Medulla oblongata (tissue), 1 donor: ENCODE data around the gene ZFYVE9.
A peak's percentile ranks its signal among the peaks of the same experiment; 100 is the strongest.

Experiments used
- DNase-seq: peaks from one replicate; pipeline ENCODE4 v3.0.0-alpha.2; 2015; ENCODE audit errors: extremely low spot score

Gene ZFYVE9

DNA sequence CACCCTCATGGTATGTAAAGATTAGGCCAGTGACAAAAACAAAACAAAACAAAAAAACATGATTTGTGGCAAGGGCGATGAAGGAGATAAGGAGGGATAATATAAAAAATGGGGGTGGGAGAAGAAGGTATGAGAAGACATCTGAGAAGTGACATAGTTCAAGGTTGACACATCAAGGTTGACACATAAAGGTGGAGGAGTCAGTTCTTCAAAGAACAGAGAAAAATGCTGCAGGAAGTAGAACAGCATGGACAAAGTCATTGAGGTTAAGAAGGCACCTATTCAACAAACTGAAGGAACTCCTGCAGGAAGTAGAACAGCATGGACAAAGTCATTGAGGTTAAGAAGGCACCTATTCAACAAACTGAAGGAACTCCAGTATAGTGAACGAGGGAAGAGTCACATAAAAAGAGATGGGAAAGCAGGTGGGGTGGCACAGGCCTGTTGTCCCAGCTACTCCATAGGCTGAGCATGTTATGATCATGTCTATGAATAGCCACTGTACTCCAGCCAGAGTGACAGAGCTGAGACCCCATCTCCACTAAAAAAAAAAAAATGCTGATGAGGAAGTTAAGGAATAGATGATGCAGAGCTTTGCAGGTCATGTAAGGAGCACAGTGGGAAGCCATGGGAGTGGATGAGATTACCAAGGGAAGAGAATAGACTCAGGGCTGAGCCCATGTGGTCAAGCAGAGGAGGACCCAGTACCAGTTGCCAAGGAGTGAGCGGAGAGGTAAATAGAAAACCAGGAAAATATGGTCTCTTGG is 101.5 kb downstream of the ZFYVE9 start:
- DNase-seq: no peak

DNA sequence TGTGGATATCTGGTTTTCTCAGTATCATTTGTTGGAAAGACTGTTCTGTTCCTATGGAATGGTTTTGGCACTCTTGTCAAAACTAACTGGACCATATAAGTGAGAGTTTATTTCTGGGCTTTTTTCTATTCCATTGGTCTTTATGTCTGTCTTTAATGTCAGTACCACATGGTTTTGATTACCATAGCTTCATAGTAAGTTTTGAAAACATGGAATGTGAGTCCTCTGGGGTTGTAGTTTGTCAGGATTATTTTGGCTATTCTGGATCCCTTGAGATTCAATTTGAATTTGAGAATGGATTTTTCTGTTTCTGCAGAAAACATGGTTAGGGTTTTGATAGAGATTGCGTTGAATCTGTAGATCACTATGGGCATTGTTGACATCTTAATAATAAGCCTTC is 107.9 kb downstream of the ZFYVE9 start:
- DNase-seq: no peak

DNA sequence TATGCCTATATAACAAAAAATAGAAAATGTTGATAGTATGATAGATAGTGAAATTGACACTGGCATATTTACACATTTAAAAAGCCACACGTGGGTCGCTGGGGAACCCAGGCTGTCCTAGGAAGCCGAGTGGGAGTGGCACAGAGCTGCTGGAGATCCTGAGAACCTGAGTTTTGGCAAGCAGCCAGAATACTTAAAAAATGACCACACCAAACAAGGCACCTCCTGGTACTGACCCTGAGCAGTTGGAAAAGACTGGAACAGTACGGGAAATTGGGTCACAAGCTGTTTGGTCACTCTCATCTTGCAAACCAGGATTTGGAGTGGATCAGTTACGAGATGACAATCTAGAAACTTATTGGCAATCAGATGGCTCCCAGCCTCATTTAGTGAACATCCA is 111.5 kb downstream of the ZFYVE9 start:
- no peak for DNase-seq

DNA sequence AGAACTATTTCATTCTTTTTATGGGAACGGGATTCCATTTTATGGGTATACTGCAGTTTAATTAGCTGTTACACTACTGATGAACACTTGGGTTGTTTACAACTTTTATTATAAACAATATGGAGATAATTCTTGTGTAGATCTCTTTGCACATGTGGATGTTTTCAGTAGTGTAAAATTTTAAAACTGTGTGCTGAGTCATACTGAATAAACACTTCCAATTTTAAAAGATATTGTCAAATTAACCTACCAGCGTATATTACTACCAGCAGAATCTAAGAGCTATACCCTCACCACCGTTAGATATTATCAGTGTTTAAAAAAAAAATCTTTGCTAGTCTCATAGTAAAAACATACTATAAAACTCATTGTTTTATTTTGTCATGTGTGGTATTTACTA is 118.0 kb downstream of the ZFYVE9 start:
- DNase-seq: no peak

DNA sequence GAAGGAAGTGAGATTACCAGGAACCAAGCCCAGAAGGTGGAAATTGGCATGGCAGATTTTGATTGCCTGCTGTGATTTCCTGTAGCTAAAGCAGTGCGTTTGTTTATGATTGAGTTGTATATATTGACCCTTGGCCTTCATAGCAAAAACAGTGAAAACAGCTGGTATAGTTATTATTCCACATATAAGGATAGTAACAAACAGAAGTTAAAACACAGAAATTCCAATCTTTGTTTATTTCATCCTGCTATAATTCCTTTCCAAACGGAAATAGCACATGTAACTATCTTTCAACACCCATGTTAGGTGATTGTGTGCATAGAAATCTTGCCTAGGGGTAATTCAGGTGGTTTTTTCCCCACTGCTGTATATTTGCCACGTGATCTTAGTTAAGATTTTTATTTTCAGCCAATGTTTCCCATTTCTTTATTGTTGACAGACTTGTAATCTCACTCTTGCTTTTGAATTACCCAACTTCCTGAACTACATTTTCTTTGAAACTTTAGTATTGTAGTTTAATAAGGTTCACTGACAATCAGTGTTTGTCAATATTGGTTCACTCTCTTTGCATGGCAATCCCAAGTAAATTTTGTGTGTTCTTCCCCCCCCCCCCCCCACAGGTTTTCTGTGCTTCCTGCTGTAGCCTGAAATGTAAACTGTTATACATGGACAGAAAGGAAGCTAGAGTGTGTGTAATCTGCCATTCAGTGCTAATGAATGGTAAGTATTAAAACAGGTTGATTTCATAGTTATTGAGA is 121.4 kb downstream of the ZFYVE9 start:
- DNase-seq: no peak

DNA sequence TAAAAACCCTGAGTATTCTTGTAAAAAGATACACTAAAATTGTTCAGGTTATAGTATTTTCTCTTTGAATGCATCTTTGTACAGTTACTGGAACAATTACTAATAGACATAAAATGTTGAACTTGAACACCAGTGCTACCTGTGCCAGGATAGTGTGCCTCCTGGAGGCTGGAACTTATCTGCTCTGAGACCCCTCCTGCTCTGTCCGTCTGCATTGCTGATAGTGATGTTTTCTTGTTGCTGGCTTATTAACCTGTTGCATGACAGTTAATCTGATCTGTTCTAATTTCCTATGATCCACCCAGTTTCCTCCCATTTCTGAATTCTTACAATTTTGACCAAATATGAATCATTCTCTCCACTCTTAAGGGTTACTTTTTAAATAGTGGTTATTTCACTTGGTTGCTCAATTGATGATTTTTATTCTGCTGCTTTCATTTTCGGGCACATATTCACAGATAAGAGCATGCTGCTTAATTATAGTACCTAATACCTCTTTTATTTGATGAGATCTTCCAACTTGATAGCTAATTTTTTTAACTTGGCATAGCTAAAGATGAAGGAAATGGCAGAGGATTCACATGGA is 122.7 kb downstream of the ZFYVE9 start:
- DNase-seq: no peak

DNA sequence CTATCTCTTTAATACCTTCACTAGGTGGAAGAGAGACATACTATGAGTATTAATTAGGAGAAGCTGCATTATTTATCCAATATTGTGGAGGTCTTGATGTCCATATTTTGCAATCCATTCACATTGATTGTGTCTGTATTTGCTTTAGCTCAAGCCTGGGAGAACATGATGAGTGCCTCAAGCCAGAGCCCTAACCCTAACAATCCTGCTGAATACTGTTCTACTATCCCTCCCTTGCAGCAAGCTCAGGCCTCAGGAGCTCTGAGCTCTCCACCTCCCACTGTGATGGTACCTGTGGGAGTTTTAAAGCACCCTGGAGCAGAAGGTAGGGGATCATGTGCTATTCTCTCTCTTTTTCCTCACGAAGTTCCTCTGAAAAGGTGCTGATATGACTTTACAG is 124.6 kb downstream of the ZFYVE9 start:
- no peak for DNase-seq

DNA sequence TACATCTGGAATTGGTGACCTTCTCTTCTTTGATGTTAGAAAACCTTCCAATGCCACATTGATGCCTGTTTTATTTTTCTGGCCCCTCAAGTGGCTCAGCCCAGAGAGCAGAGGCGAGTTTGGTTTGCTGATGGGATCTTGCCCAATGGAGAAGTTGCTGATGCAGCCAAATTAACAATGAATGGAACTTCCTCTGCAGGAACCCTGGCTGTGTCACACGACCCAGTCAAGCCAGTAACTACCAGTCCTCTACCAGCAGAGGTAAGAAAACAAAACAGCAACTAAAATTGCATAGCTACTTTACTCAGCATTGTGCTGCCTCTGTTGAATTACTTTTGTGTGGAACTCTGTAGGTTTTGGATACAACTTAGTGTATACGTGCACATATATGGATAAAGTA is 126.5 kb downstream of the ZFYVE9 start:
- DNase-seq: peak; percentile 49

DNA sequence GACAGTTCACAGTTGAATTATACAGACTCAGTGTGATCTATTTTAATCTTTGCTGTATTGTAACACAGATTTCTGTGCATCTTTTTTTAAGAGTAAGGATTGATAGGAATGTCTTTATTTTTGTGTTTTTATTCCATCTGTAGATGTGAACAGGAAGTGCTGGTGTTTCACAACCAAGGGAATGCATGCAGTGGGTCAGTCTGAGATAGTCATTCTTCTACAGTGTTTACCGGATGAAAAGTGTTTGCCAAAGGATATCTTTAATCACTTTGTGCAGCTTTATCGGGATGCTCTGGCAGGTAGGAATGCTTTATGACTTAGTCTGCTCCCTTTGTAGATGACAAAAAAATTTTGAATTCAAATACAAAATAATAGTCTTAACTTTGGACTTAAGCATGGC is 139.6 kb downstream of the ZFYVE9 start:
- DNase-seq: no peak

DNA sequence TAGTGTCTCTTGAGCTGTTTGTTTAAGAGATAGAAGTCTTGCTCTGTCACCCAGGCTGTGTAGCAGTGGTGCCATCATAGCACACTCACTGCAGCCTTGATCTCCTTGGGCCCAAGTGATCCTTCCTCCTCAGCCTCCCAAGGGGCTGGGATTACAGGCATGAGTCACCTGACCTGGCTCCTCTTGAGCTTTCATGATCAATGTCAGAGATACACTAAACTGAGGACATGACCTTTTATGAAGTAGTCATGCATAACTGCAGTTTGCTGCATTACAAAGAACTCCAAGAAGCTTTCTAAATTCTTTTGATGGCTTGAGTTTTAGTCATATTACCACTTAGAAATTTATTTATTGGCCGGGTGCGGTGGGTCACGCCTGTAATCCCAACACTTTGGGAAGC is 146.4 kb downstream of the ZFYVE9 start:
- no peak for DNase-seq

DNA sequence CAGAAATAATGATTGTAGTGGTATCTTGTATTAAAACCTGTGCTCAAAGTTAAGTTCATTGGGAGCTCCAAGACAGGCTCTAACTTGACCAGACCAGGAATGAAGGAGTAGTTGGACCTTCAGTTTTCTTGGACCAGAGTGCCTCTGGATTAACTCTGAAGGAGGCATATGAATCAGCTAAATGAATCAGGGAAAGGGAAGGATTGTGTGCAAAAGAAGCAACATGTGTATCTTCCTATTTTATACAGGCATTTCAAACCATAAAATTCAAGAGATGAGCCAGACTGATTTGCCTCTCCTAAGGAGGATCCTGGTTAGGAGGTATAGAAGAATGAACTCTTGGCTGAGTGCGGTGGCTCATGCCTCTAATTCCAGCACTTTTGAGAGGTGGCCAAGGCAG is 152.7 kb downstream of the ZFYVE9 start:
- DNase-seq: no peak

DNA sequence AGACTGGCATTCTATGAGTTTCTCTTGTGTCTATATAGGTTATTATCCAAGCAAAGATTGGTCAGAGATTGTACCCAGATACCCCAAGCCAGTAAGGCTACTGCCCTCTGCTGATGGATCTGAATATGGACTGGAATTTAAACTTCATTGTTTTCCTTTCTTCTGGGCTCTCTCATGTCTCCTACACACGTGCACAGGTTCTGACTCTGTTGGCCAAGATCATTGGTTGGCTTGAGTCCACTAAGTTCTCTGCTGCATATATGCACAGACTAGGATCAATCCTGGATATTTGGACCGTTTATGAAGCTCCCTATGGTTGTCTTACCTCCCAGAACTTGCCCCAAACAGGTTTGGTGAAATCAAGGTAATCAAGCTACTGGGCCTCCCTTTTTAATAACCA is 154.5 kb downstream of the ZFYVE9 start:
- DNase-seq: peak; percentile 54

DNA sequence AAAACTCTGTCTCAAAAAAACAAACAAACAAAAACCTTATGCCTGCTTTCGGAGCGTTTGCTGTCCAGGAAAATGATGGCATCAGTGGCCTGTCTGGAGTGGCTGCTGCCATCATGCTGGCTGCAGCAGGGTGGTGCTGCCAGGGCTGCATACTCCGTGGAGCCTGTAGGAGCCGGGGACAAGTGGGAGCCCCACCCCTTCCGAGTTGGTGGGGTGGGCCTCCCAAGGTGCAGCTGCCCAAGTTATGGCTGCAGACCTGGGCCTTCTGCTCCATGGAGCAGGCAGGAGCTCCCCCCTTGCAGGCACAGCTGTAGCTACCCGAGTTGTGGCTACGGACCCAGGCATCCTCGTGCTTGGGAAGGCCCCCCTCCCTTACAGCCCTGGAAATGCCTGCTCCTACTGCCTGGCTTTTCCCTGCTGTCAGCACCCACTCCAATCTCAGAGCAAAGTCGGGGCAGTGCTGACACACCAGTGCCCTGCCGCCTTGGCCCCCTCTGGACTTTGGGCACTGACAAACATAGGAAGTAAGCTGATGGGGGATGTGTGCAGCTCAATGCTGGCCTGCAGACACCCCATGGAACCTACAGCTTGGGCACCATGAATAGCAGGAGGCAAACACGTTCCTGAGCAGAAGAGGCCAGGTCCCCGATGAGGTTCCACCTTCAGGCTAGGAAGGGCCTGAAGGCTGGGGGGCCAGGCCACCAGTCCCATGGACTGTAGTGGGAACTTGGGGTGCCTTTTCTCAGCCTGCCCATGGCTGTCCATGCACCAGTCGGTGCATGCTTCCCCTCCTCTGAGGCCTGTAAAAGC is 163.7 kb downstream of the ZFYVE9 start:
- DNase-seq: no peak

DNA sequence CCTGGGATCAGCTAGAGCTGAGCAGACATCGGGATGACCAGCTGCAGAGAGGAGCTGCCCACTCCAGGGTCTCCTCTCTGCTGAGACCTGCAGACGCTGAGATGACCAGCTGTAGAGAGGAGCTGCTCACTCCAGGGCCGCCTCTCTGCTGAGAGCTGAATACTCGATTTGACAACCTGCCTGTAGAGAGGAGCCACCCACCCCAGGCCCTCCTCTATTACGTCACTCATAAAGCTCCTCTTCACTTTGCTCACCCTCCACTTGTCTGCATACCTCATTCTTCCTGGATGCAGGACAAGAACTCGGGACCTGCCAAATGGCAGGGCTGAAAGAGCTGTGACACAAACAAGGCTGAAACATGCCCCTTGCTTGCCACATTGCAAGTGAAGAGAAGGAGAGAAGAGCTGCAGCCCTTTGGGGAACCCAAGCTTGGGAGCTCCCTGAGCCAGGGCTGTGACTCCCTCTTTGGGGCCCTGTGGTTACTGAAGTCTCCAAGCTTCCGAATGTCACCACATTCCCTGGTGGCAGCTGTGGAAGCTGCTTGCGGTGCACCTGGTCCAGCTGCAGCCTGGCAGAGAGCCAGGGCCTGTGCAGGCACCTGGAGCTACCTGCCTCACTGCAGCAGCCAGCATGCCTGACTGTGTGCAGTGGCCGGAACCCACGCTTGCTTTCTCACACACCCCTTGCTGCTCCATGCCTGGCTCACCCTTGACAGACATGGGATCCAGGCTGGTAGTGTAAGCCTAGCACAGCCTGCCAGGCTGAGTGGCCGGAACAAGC is 164.5 kb downstream of the ZFYVE9 start:
- no peak for DNase-seq

DNA sequence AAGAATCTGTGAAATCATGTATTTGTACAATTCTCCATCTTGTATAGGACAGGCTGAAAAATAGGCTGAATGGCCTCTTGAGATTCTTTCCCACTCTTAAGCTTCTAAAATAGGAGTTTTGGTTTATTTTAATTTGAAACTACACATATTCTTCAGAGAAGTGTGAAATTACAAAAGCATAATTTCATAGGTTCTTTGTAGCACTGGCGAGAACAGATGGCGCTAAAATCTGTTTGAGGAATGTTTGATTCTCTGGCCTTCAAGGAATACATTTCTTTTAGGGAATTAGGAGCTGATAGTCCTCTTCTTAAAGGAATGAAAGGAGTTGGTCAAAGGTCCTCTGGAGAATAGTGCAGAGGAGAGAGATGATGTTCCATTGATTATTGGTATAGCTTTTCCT is 179.2 kb downstream of the ZFYVE9 start:
- no peak for DNase-seq

DNA sequence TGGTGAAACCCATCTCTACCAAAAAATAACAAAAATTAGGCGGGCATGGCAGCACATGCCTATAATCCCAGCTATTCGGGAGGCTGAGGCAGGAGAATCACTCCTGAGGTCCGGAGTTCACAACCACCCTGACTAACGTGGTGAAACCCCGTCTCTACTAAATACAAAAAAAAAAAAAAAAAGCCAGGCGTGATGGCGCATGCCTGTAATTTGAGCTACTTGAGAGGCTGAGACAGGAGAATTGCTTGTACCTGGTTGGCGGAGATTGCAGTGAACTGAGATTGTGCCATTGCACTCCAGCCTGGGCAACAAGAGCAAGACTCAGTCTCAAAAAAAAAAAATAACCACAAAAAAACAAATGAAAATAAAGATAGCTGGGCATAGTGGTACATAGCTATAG is 181.8 kb downstream of the ZFYVE9 start:
- no peak for DNase-seq

DNA sequence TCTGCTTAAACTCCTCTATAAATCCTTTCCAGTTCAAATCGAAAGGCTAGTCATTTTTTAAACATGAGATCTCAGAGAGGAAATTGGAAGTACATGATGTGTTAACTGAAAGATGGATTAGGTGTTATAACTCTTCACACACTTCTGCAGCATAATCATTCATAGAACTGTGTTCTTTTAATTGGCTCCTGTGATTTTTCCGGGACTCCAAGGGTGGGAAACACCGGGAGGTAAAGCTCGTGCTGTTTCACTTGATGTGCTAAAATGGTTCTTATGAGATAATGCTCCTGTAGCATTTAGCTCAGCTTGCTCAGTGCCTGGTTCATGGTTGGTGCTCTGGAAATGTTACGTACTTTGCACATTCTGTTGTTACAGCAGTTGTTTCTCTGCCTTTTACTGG is 183.9 kb downstream of the ZFYVE9 start:
- DNase-seq: no peak

DNA sequence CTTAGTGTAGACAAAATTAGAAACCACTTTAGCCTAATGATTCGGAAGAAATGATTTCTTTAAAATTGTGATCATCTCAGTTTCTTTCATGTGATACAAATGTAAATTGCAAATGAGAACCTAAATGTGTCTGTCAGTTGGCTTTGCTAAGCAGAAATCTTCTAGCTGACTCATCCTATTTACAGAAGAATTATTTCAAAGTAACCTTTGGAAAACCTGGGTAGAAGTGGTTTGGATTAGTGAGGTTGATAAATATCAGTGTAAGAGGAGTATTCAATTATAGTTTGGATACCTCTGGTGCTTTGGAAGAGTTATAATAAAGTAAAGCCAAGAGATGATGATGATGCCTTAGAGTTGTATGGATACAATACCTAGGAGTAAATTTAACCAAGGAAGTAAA is 186.7 kb downstream of the ZFYVE9 start:
- no peak for DNase-seq

DNA sequence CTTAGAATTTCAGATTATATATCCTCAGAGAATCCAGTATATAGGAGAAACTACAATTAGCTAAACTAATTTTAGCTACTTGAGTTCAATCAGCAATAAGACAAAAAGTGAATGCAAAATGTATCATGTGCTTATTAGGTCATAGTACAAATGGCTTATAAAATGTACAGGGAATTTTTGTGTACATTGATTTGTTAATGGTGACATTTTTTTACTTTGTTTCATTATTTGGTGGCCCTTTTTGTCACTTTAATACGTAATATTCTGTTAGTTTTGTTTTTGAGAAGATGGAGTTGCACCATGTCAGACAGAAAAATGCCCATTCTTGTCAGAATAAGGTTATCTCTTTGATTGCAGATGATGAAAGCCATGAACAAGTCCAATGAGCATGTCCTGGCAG is 190.5 kb downstream of the ZFYVE9 start:
- no peak for DNase-seq

DNA sequence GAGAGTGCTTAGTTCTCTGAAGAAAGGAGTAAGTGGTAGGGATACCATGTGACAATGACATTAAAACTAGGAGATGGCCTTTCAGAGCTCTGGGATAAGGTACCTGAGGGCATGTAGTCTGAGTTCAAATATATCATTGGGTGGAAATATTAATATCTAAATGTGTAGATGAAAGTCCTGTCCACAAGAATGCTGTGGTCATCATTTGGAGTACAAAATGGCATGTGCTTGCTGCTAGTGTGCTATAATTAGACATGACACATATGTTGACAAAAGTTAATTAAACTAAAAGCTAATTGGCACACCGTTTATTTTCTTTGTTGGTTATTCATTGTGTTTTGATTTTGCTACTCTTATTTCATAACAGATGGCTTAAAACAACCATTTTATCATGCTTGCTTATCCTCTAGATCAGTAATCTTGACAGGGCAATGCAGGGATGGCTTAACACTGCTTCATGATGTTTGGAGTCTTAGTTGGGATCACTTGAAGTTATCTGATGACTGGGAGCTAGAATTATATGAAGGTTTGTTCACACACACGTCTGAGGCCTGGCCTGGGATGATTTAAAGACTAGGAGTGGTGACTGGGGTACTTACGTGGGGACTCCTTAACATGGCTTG is 193.1 kb downstream of the ZFYVE9 start:
- no peak for DNase-seq

DNA sequence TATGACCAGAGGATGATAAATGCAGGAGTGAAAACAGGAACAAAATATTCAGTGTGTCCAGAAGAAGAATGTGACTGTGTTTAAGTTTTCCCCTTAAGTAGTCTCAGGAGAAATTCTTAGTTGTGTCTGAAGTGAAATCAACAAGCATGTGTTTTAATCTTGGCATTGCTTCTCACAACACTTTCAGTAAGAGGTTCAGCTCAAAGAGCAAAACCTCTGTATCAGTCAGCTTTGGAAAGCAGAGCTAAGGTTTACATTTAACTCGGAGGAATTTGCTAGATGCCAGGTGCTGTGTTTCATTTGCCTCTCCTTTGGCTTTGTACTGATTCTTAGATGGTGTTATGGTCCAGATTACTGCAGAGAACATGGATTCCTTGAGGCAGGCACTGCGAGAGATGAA is 195.6 kb downstream of the ZFYVE9 start:
- no peak for DNase-seq
